Activated CD4-positive, alpha-beta memory T cell treated with anti-CD3 and anti-CD28 coated beads for 36 hours (primary cell): ENCODE data around the gene THADA. TPM values are rescaled to one million over a fixed set of nuclear protein-coding genes. Genes with fewer than 3 reads are reported as not detected.

Experiments used
- CTCF ChIA-PET: fragments of 350-600 bp; sonication (Branson Sonifier 250); formaldehyde crosslinking; loops from one replicate; lab custom pipeline; 2021; ENCODE audit warnings: antibody characterized with exemption, inconsistent platforms; lab: Charles Lee
- POLR2A ChIA-PET: fragments of 350-600 bp; sonication (Branson Sonifier 250); formaldehyde crosslinking; loops from one replicate; lab custom pipeline; 2021; ENCODE audit warnings: antibody characterized with exemption; lab: Charles Lee
- DNase-seq: peaks from one replicate; pipeline ENCODE4 v3.0.0-alpha.2; 2020
- H3K27ac Mint-ChIP-seq: one replicate; pipeline ENCODE4 v1.8.0; 2021; ENCODE audit warnings: mixed read lengths
- H3K27me3 Mint-ChIP-seq: one replicate; pipeline ENCODE4 v1.8.0; 2021; ENCODE audit warnings: mixed read lengths
- H3K36me3 Mint-ChIP-seq: one replicate; pipeline ENCODE4 v1.8.0; 2021; ENCODE audit warnings: mixed read lengths
- H3K4me1 Mint-ChIP-seq: one replicate; pipeline ENCODE4 v1.8.0; 2021; ENCODE audit warnings: low read depth, mixed read lengths
- H3K4me3 Mint-ChIP-seq: one replicate; pipeline ENCODE4 v1.8.0; 2021; ENCODE audit warnings: mild to moderate bottlenecking, mixed read lengths
- H3K9me3 Mint-ChIP-seq: one replicate; pipeline ENCODE4 v1.8.0; 2021; ENCODE audit warnings: mixed read lengths
- intact Hi-C: fragments of 100-400 bp; cut with micrococcal nuclease; formaldehyde crosslinking; loops from one replicate; pipeline ENCODE4 v1.15.1; 2023
- total RNA-seq, 2 experiments: library from RNA; stranded (reverse); gene quantifications; one replicate each; pipeline ENCODE4 v1.2.3, GENCODE V29; 2021

THADA gene
- total RNA-seq, 2 experiments from 2014 or later = 39.0 to 46.6 TPM

DNA sequence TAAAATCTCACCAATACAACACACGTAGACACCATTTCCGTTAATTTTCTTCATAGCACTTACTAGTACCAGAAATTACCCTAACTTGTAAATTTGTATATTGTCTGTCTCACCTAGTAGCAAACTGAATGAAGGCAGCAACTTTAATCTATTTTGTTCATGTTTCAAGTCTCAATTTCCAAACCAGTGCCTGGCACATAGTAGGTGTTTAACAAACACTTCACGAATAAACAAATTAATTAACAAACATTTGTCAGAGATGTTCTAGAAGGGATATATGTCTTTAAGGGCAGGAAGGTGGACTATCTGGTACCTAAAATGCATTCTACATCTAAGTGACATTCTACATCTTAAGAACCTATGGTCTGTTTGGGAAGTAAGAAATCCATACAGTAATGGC, 963 bp downstream of the THADA start:
- ChIA-PET POLR2A (no interaction called here), CTCF (interaction anchor here (1.7 to 3.0 kb wide), 2 partner anchors 14 to 16 kb away, joined by 5 to 19 read pairs; no protein-coding TSS in a partner anchor)
- Mint-ChIP-seq H3K4me1 (peaks cover 28% of the 10 kb centered on the region), H3K27me3 (no peaks in the 10 kb centered on the region), H3K36me3 (peaks cover 7% of the 10 kb centered on the region), H3K4me3 (peak overlapping the region; percentile 98), H3K9me3 (no peaks in the 10 kb centered on the region), H3K27ac (peak overlapping the region; percentile 95)
- DNase-seq = no peak
- intact Hi-C loops = loop anchor here (2.0 to 5.0 kb wide), 3 partner anchors 18 to 767 kb away; partner anchors contain the start of genes CAMKMT, PPM1B and PREPL

DNA sequence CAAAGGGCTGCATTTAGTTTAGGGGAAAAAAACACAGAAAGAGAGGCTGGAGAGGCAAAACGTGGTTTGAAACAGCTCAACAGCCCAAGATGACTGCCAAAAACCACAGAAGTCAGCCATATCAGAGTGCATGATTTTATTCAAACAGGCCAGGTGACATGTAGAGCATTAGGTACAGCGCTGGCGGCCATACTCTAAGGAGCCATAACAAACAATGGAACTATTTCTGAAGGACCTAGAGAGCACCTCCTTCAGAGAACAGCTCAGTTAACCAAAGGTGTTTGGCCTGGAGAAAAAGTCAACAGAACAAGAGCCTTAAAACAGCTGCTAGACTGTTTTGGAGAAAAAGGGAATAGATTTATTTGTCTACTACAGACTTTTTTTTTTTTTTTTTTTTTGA, 2.6 kb downstream of the THADA start:
- intact Hi-C loops = no loop called here
- Mint-ChIP-seq H3K9me3 (no peaks in the 10 kb centered on the region), H3K4me3 (peak overlapping the region; percentile 16), H3K36me3 (peaks cover 7% of the 10 kb centered on the region), H3K27me3 (no peaks in the 10 kb centered on the region), H3K4me1 (peaks cover 28% of the 10 kb centered on the region), H3K27ac (no peak overlapping the region)
- POLR2A ChIA-PET = interaction anchor here (0.7 kb wide), 1 partner anchor 16 kb away, joined by 4 read pairs; no protein-coding TSS in a partner anchor
- CTCF ChIA-PET = interaction anchor here (3.8 kb wide), 1 partner anchor 16 kb away, joined by 19 read pairs; no protein-coding TSS in a partner anchor
- DNase-seq = no peak

DNA sequence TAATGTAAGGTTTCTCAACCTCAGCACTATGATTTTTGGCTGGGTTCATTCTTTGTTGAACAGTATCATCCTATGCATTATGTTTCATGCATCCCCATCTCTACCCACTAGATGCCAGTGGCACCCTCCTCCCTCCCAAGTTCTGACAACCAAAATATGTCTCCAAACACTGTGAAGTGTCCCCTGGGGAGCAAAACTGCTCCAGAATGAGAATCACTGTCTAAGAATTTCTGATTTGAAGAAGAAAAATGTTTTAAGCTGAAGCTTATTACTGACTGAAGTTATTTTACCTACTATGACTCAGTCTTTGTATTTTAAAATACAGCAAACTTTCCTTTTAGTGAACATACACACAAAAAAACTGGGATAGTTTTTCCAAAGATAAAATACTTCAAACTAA, 3.4 kb downstream of the THADA start:
- POLR2A ChIA-PET = no interaction called here
- peaks cover 7% of the 10 kb centered on the region for H3K36me3 Mint-ChIP-seq
- peak overlapping the region; percentile 34 for H3K27ac Mint-ChIP-seq
- intact Hi-C loops = no loop called here
- H3K4me1 Mint-ChIP-seq = peaks cover 27% of the 10 kb centered on the region
- H3K27me3 Mint-ChIP-seq = no peaks in the 10 kb centered on the region
- H3K4me3 Mint-ChIP-seq = no peak overlapping the region
- DNase-seq = no peak
- H3K9me3 Mint-ChIP-seq = no peaks in the 10 kb centered on the region
- CTCF ChIA-PET = interaction anchor here (3.8 kb wide), 1 partner anchor 15 kb away, joined by 19 read pairs; no protein-coding TSS in a partner anchor

DNA sequence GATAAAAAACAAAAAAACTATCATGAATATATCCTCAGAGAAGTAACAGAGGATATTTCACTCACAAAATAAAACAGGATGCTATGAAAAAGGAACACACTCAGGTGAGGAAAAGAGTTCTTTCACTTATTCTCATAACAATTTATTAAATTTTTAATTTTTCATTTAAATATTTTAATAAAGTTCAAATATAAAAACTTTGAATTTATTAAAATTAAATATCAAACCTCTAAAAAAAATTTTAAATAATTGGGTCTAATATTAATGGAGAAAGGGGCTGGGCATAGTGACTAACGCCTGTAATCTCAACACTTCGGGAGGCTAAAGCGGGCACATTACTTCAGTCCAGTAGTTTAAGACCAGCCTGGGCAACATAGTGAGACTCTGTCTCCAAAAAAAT, 10.1 kb downstream of the THADA start:
- H3K9me3 Mint-ChIP-seq = no peaks in the 10 kb centered on the region
- POLR2A ChIA-PET = interaction anchor here (0.6 kb wide), 3 partner anchors 10 to 1161 kb away, joined by 3 to 6 read pairs (median 3); partner anchors contain the start of gene THADA
- H3K27ac Mint-ChIP-seq = no peak overlapping the region
- peaks cover 39% of the 10 kb centered on the region for H3K36me3 Mint-ChIP-seq
- no peaks in the 10 kb centered on the region for H3K27me3 Mint-ChIP-seq
- H3K4me1 Mint-ChIP-seq = peaks cover 13% of the 10 kb centered on the region
- CTCF ChIA-PET = interaction anchor here (0.6 to 2.4 kb wide), 2 partner anchors 9 to 357 kb away, joined by 3 to 7 read pairs; no protein-coding TSS in a partner anchor
- no peak overlapping the region for H3K4me3 Mint-ChIP-seq
- DNase-seq = no peak
- intact Hi-C loops = no loop called here

DNA sequence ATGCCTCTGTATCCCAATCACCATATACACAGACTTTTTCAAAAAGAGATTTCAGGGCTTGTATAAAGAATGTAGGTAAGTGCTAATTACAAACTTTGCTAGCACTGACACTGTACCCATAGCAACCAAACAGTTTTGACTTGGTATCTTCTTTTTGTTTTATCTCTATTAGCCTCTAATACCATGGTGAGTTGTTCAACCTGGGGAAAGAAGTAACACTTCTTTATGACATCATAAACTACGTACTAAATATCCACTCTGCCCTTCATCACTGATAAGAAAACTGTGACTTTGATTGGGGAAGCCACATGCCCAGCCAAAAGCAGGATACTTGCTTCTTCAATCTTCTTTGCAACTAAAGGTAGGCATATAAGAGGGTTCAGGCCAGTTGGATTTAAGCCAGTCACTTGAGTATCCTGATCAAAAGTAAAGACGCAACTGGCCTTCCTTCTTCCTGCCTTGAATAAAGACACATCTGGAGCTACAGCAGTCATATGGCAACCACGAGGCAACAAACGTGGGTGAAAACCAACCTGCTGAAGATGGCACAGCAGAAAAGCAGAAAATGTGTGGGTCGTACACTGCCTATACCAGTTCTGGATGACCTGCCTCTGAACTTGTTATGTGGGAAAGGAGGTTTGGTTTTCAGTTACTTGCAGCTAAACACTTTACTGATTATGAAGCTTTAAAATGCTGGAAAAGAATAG, 16.4 kb downstream of the THADA start:
- ChIA-PET POLR2A (interaction anchor here (0.9 to 1.3 kb wide), 2 partner anchors 11 to 19 kb away, joined by 3 to 4 read pairs; no protein-coding TSS in a partner anchor), CTCF (interaction anchor here (0.7 to 5.7 kb wide), 6 partner anchors 10 to 751 kb away, joined by 3 to 53 read pairs (median 5); partner anchors contain the start of gene THADA)
- peaks cover 26% of the 10 kb centered on the region for H3K4me1 Mint-ChIP-seq
- H3K4me3 Mint-ChIP-seq = no peak overlapping the region
- H3K36me3 Mint-ChIP-seq = peaks cover 54% of the 10 kb centered on the region
- H3K27me3 Mint-ChIP-seq = no peaks in the 10 kb centered on the region
- peak; percentile 51 for DNase-seq
- H3K9me3 Mint-ChIP-seq = no peaks in the 10 kb centered on the region
- intact Hi-C loops = no loop called here
- H3K27ac Mint-ChIP-seq = peak overlapping the region; percentile 68

DNA sequence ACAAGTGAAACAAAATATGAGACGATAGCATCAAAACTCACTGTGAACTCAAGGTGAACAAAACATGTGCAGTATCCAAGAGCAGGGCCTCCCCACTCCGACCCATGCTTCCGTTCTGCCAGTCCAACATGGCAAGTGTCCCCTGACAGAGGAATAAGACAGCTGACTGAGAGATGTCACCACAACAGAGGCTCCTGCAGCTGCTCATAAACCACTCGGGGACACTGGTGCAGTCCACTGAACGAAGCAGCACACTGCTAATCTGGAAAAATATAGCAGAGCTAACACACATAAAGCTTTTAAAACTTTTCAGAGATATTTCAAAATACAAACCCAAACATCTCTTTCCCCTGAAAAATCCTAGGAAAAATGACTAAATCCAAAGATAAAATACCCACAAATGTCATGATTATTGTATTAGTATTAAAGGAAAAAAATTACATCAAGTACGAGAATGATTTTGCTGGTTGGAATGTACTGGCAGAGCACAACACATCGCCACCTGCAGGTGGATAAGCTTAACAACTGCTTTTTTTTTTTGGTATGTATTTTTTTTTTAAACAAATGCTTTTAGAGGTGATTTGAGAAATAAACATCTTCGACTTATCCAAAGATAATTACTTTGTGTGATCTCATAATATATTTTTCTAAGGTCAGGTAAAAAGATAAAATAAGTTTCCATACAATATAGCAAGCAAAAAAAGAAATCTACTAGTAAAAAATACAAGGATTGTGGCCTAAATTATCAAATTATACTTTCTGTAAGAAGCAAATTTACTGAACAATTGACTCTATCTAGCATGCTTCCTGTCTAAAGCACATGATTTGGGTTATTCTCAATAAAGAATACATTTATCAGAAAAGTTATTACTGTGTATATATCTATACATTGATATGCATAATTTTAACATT, 18.6 kb downstream of the THADA start:
- no peaks in the 10 kb centered on the region for H3K9me3 Mint-ChIP-seq
- peaks cover 58% of the 10 kb centered on the region for H3K36me3 Mint-ChIP-seq
- H3K4me3 Mint-ChIP-seq = no peak overlapping the region
- intact Hi-C loops = loop anchor here (2.0 kb wide), 1 partner anchor 18 kb away; no protein-coding TSS in a partner anchor
- CTCF ChIA-PET = interaction anchor here (0.5 to 5.7 kb wide), 33 partner anchors 9 to 749 kb away, joined by 3 to 67 read pairs (median 5); partner anchors contain the start of gene THADA
- POLR2A ChIA-PET = interaction anchor here (0.6 to 1.2 kb wide), 4 partner anchors 10 to 335 kb away, joined by 3 to 4 read pairs (median 4); no protein-coding TSS in a partner anchor
- H3K27me3 Mint-ChIP-seq = no peaks in the 10 kb centered on the region
- DNase-seq = no peak
- no peak overlapping the region for H3K27ac Mint-ChIP-seq
- H3K4me1 Mint-ChIP-seq = peaks cover 41% of the 10 kb centered on the region

DNA sequence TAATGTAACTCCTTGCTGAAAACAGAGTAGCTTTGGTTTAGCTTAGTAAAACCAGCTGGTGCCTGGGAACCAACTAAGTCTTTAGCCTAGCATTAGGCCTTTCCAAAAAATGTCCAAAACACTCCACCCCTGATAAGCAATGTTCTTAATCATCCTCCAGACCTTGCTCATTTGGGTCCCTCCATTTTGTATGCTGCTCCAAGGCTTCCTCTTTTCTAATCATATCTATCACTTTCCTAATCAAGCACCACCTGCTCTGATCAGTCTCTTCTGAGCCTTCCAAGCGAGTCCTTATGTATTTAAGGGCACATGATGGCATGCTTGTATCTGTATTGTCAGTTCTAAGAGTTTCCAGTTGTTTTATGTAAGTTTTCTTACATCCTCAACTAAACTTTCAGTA, 23.6 kb downstream of the THADA start:
- peak overlapping the region; percentile 61 for H3K27ac Mint-ChIP-seq
- CTCF ChIA-PET = interaction anchor here (0.6 to 1.3 kb wide), 3 partner anchors 8 to 308 kb away, joined by 3 to 4 read pairs (median 3); no protein-coding TSS in a partner anchor

DNA sequence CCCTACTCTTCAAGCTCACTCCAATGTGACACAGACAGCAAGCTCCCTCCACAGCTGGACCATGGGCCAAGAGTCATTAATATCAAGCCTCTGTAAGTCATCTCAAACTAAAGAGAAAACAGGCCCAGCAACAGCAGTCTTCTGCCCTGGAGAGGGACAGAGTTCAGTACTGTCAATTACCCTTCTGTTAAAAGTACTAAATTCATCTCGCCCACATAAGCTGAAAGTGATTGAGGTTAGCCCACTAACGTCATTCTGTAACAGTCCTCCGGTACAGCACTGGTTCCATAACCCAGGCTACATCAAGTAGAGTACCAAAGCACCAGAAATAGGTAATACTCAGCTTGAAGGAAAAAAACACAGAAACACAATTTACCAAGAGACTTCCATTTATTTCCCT, 25.9 kb downstream of the THADA start:
- DNase-seq = peak; percentile 58
- Mint-ChIP-seq H3K4me3 (peak overlapping the region; percentile 58), H3K4me1 (peaks cover 73% of the 10 kb centered on the region), H3K9me3 (no peaks in the 10 kb centered on the region), H3K27me3 (no peaks in the 10 kb centered on the region), H3K27ac (peak overlapping the region; percentile 92), H3K36me3 (peaks cover 63% of the 10 kb centered on the region)
- ChIA-PET POLR2A (interaction anchor here (1.5 to 3.0 kb wide), 3 partner anchors 10 to 421 kb away, joined by 3 to 36 read pairs (median 5); partner anchors contain the start of gene THADA), CTCF (interaction anchor here (1.0 to 7.5 kb wide), 6 partner anchors 9 to 91 kb away, joined by 3 to 53 read pairs (median 10); no protein-coding TSS in a partner anchor)
- intact Hi-C loops = loop anchor here (1.0 to 10.0 kb wide), 7 partner anchors 8 to 513 kb away; partner anchors contain the start of gene THADA

More for the DNA sequence above, 23.6 kb downstream of the THADA start:
- POLR2A ChIA-PET = no interaction called here
- Mint-ChIP-seq H3K4me3 (no peak overlapping the region), H3K36me3 (peaks cover 67% of the 10 kb centered on the region), H3K27me3 (no peaks in the 10 kb centered on the region), H3K4me1 (peaks cover 63% of the 10 kb centered on the region), H3K9me3 (no peaks in the 10 kb centered on the region)
- intact Hi-C loops = no loop called here
- no peak for DNase-seq

DNA sequence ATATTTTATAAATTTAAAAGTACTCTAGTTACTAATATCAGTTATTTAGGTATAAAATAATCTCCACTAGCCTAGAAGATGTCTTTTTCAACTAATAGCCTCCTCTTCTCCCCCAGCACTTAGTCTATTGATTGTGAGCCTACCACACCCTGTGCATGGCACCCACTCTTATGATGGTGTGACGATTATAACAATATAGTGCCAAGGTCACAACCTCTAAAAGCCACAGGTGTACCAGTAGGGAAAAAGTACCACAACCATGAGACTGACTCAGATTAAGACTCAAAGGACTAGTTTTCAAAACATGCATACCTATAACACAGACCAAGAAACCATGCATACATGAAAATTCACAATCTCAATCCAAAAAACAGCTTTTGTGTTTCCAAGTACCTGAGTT, 27.6 kb downstream of the THADA start:
- ChIA-PET POLR2A (interaction anchor here (1.0 to 3.0 kb wide), 2 partner anchors 8 to 12 kb away, joined by 4 to 36 read pairs; no protein-coding TSS in a partner anchor), CTCF (interaction anchor here (1.0 to 7.5 kb wide), 4 partner anchors 8 to 28 kb away, joined by 3 to 53 read pairs (median 6); partner anchors contain the start of gene THADA)
- Mint-ChIP-seq H3K4me1 (peaks cover 80% of the 10 kb centered on the region), H3K36me3 (peaks cover 60% of the 10 kb centered on the region), H3K27ac (peak overlapping the region; percentile 69), H3K4me3 (no peak overlapping the region), H3K9me3 (no peaks in the 10 kb centered on the region), H3K27me3 (no peaks in the 10 kb centered on the region)
- intact Hi-C loops = loop anchor here (5.0 to 10.0 kb wide), 4 partner anchors 53 to 511 kb away; no protein-coding TSS in a partner anchor
- no peak for DNase-seq

DNA sequence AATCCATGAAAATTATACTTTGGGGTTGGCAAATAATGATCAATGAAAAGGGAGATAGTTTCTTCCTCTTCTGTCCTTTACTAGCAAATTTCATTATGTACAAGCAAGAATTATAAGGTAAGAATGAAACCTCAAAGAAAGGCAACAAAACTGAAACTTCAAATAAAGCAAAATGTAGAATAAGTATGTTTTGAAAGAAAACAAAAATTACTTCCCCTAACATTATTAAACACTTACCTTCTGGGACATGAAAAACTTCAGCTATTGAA, 29.4 kb downstream of the THADA start:
- intact Hi-C loops = loop anchor here (5.0 to 10.0 kb wide), 4 partner anchors 52 to 509 kb away; no protein-coding TSS in a partner anchor
- H3K9me3 Mint-ChIP-seq = no peaks in the 10 kb centered on the region
- CTCF ChIA-PET = interaction anchor here (7.5 kb wide), 1 partner anchor 12 kb away, joined by 53 read pairs; no protein-coding TSS in a partner anchor
- POLR2A ChIA-PET = interaction anchor here (0.6 to 0.8 kb wide), 2 partner anchors 418 to 434 kb away, joined by 3 read pairs; no protein-coding TSS in a partner anchor
- peak overlapping the region; percentile 61 for H3K27ac Mint-ChIP-seq
- H3K36me3 Mint-ChIP-seq = peaks cover 58% of the 10 kb centered on the region
- no peak overlapping the region for H3K4me3 Mint-ChIP-seq
- no peak for DNase-seq
- peaks cover 82% of the 10 kb centered on the region for H3K4me1 Mint-ChIP-seq
- no peaks in the 10 kb centered on the region for H3K27me3 Mint-ChIP-seq

DNA sequence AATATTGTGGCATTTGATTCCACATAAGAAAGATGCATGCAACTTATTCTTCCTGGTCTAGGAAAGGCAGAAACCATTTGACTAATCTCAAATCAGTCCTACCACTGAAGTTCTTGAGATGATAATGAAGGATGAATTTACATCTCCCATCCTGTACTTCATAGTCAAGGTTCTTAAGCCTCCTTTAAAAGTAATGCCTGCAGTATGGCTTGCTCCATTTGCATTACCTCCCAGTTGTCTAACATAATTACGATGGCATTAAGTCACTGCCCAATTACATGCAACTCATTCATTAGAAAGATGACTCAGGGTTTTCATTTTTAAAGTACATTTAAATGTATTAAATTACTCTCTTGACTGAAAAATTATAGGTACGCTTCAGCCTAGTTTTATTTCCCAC, 32.2 kb downstream of the THADA start:
- intact Hi-C loops = loop anchor here (10.0 kb wide), 2 partner anchors 49 to 179 kb away; no protein-coding TSS in a partner anchor

More for the DNA sequence above, 32.2 kb downstream of the THADA start:
- Mint-ChIP-seq H3K4me1 (peaks cover 81% of the 10 kb centered on the region), H3K4me3 (no peak overlapping the region), H3K27ac (no peak overlapping the region), H3K9me3 (no peaks in the 10 kb centered on the region), H3K36me3 (peaks cover 44% of the 10 kb centered on the region), H3K27me3 (no peaks in the 10 kb centered on the region)
- POLR2A ChIA-PET = interaction anchor here (0.6 kb wide), 1 partner anchor 13 kb away, joined by 3 read pairs; no protein-coding TSS in a partner anchor
- no peak for DNase-seq
- CTCF ChIA-PET = interaction anchor here (1.2 kb wide), 1 partner anchor 13 kb away, joined by 4 read pairs; no protein-coding TSS in a partner anchor
